Rectal smooth muscle tissue (tissue), 1 donor: ENCODE data around the gene RNF26.

Experiments used
- H3K27ac ChIP-seq: one replicate; pipeline ENCODE4 v1.7.0; 2013; ENCODE audit warnings: low read depth, low read length, inconsistent platforms
- H3K27me3 ChIP-seq: one replicate; pipeline ENCODE4 v1.7.0; 2013; ENCODE audit warnings: low read length; ENCODE audit not compliant: control insufficient read depth, insufficient read depth
- H3K36me3 ChIP-seq: one replicate; pipeline ENCODE4 v1.7.0; 2013; ENCODE audit warnings: low read length; ENCODE audit not compliant: control insufficient read depth, insufficient read depth
- H3K4me1 ChIP-seq: one replicate; pipeline ENCODE4 v1.7.0; 2013; ENCODE audit warnings: low read length; ENCODE audit not compliant: control insufficient read depth, insufficient read depth
- H3K4me3 ChIP-seq: one replicate; pipeline ENCODE4 v1.7.0; 2013; ENCODE audit warnings: low read length
- H3K9ac ChIP-seq: one replicate; pipeline ENCODE4 v1.7.0; 2013; ENCODE audit warnings: low read length

RNF26 gene

DNA sequence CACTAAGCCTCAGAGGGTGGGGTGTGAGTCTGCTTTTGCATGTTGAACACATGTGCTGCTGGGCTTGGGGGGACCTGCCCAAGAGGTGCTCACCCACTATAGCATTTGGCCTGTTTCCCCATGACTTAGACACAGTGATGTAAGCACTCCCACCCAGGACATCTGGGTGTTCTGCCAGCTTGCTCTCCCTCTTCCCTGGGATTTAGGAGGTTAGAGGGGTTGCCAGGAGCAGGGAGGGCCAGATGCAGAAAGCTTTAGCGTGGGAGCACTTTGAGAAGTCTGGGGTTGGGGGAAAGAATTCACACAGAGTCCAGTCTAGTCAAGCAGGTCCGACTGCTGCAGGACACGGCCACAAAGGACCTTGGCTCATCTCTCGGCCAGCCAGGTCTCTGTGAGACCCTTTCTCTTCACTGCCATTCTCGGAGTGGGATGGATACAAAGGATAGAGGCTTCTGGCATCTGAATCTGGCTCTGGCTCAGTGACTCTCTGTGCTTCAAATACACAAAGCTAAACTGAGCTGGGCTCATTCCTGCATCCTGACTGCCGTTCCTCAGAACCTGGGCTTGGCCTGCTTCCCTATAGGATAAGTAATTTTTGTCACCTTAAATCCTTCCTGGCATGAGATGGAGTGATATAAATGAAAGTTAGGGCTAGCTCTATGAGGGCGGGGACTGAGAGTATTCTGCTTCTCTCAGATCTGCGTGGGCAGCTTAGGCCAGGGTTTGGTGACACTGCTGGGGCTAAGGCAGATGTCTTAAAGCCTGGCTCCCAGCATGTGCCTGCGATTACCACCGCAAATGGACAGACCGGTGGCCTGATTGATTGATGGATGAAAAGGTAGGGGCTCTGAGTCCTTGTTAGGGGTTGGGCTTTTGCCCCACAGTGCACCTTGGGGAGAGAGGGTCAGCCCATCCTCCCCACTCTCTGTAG lies 32.6 kb downstream of the RNF26 start:
- H3K9ac ChIP-seq: no peak overlapping the region
- no peak overlapping the region for H3K4me3 ChIP-seq
- H3K27me3 ChIP-seq: no peaks in the 10 kb centered on the region
- H3K36me3 ChIP-seq: no peaks in the 10 kb centered on the region
- peak overlapping the region; percentile 44 for H3K27ac ChIP-seq
- H3K4me1 ChIP-seq: peaks cover 23% of the 10 kb centered on the region

DNA sequence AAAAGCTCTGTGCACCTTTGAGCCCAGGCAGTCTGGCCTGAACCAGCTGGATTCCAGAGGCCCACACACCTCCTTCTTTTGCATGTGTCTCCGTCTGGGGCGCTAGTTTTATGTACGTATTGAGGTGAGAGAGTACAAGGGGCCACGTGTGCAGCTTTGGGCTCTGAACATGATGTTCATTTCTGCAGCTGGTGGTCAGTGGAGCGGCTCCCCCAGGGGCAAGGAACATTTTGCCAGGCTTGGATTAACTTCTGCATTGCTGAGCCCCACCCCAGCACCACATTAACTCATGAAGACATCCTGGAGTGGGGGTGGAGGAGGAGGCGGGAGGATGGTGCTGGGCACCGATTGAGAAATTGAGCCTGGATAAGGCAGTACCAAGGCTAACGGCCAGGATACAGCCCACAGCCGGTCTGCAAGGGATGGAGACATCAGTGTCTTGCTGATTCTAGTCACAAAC lies 33.4 kb downstream of the RNF26 start:
- peaks cover 23% of the 10 kb centered on the region for H3K4me1 ChIP-seq

DNA sequence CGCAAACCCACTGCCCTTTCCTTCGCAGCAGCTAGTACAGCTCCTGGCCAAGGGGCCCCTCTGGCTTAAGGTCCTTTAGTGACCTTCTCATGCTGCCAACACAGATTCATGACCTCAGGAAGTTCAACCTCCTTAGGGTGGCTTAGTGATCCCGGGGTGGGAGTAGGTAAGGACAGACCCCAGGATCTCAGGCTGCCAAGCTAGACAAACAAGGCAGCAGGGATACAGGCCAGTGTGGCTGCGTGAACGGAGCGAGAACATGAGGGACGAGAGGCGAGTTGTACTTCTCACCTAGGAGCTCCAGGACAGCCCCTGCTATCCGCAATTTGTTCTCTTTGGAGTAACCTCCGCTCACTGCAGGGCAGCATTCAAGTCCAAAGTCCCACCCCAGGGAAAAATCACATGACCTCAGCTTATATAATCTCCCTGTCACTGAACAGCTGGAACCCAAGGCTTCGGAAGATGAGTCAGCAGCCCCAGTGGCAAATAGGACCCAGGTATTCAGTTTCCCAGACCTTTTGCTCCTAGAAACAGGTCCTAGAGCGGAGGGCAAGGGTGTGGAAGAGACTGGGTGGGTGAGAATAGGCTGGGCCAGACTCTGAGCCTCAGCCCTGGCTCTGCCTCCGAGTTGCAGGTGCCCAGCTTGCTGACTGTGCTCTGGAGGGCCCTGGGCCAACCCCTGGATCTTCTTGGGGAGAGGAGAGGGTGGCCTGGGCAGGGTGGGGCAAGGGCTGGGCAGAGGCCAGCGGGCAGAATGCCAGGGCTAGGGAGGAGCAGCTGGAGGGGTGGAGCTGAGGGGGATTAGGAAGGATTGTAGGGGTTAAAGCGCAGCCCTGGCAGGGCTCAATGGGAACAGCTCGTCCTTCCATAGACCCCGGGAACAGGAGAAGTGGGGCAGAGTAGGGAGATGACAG lies 34.1 kb downstream of the RNF26 start:
- peaks cover 23% of the 10 kb centered on the region for H3K4me1 ChIP-seq

More for the DNA sequence above, 33.4 kb downstream of the RNF26 start:
- peak overlapping the region; percentile 38 for H3K4me3 ChIP-seq
- no peaks in the 10 kb centered on the region for H3K36me3 ChIP-seq
- no peaks in the 10 kb centered on the region for H3K27me3 ChIP-seq
- peak overlapping the region; percentile 68 for H3K27ac ChIP-seq
- no peak overlapping the region for H3K9ac ChIP-seq

DNA sequence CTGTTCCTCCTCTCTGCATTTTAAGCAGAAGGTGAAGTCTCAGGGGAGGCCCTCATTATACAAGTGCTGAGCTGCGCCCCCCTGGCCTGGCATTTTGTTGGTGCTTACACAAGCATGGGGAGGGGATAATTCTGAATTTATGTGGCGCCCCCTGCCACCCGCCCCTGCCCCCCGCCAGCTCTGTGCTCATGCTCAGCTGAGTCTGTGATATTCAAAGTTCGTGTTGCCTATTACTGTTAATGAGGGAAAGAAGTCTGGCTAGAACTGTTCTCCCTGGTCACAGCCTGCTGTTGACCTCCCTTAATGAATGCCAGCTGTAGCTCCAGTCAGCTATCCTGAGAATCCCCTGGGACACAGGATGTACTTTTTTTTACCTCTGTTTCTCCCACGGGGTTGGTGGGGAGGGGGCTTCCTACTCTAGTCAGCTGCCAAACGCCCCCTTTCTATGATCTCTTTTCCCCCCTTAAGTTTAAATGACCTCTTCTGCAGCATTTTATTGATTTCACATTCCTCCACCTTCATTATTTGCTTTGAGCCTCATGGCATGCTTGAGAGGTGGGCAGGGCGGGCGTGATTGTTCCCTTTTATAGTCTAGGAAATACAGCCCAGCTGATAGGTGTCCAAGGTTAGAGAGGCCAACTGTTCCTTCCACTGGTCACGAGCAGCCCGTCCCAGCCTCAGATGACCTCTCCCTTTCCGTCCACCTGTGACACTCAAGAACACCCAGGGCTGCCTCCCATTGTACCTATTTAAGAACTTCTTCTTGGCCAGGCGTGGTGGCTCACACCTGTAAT lies 35.0 kb downstream of the RNF26 start:
- H3K4me3 ChIP-seq: no peak overlapping the region
- peak overlapping the region; percentile 68 for H3K27ac ChIP-seq
- peaks cover 23% of the 10 kb centered on the region for H3K4me1 ChIP-seq
- no peaks in the 10 kb centered on the region for H3K36me3 ChIP-seq
- no peaks in the 10 kb centered on the region for H3K27me3 ChIP-seq
- no peak overlapping the region for H3K9ac ChIP-seq

More for the DNA sequence above, 34.1 kb downstream of the RNF26 start:
- no peaks in the 10 kb centered on the region for H3K36me3 ChIP-seq
- peak overlapping the region; percentile 38 for H3K4me3 ChIP-seq
- H3K9ac ChIP-seq: no peak overlapping the region
- peak overlapping the region; percentile 68 for H3K27ac ChIP-seq
- no peaks in the 10 kb centered on the region for H3K27me3 ChIP-seq

DNA sequence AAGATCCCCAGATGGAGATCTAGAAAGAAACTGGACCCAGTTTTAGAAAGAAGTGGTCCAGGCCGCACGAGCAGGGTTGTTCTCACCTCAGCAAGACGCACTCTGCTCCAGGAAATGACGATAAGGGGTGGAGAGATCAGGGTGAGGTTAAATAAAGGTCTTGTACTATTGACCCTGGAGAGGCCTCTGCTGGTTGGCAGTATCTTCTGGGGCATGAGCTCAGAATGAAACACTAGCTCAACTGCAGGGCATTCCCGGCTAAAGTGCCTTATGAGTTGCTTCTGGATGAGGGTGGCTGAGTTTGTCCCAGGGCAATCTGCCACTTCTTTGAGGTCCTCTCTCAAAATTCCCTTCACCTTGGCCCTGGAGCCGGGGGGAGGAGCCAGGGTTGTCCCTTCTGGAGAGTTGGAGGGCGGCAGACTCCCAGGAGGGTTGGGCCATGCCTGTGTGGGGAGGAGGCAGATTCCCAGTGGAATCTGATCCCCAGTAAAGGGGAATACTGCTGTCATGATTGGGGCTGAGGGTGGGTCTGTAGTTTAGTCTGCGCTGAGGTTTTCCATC lies 36.2 kb downstream of the RNF26 start:
- Histone ChIP-seq H3K27ac (no peak overlapping the region), H3K4me3 (no peak overlapping the region), H3K27me3 (no peaks in the 10 kb centered on the region), H3K9ac (no peak overlapping the region), H3K4me1 (peaks cover 13% of the 10 kb centered on the region), H3K36me3 (no peaks in the 10 kb centered on the region)

DNA sequence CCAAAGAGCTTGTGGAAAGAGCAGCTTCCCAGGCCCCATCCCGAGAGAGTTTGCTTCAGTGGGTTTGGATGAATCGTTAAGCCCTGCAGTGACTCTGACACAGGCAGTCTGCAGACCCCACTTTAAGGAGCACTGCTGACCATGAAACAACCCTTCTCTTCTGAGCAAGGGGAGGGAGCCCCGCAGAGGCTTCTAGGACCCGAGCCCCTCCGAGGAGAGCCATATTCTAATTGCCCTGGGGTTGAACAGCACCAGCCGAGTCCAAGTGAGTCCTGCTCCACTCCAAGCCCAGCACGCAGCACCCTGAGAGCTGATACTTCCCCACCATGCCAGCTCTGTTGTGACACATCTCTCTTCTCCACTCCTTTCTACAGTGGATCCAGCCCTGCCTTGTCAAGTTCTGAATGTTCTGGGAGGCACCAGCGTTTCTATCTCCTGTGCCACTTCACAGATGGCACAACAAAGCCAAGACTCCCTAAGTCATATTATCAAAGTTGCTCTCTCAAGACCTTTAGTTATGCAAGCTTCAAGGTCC lies 36.8 kb downstream of the RNF26 start:
- no peak overlapping the region for H3K27ac ChIP-seq
- H3K9ac ChIP-seq: no peak overlapping the region
- H3K4me3 ChIP-seq: no peak overlapping the region
- peaks cover 13% of the 10 kb centered on the region for H3K4me1 ChIP-seq
- H3K36me3 ChIP-seq: no peaks in the 10 kb centered on the region
- no peaks in the 10 kb centered on the region for H3K27me3 ChIP-seq

DNA sequence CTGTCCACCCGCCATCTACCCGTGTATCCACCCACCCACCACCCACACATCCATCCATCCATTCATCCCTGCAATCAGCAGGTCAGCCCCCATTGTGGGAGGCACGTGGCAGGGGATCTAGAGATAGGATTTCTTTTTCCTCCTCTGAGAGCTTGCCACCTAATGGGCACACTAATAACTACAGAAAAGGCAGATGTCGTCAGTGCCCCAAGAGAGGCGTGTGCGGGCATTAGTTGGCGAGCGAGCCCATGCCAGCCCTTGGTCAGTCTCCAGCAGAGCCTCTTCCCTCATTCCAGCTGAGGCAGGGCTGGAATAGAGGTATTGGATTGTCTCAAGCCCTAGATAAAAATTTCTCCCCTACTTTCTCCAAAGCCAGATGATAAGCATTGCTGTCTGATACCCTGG lies 37.5 kb downstream of the RNF26 start:
- no peak overlapping the region for H3K9ac ChIP-seq
- H3K36me3 ChIP-seq: no peaks in the 10 kb centered on the region
- H3K4me3 ChIP-seq: no peak overlapping the region
- no peaks in the 10 kb centered on the region for H3K27me3 ChIP-seq
- peaks cover 10% of the 10 kb centered on the region for H3K4me1 ChIP-seq
- no peak overlapping the region for H3K27ac ChIP-seq

DNA sequence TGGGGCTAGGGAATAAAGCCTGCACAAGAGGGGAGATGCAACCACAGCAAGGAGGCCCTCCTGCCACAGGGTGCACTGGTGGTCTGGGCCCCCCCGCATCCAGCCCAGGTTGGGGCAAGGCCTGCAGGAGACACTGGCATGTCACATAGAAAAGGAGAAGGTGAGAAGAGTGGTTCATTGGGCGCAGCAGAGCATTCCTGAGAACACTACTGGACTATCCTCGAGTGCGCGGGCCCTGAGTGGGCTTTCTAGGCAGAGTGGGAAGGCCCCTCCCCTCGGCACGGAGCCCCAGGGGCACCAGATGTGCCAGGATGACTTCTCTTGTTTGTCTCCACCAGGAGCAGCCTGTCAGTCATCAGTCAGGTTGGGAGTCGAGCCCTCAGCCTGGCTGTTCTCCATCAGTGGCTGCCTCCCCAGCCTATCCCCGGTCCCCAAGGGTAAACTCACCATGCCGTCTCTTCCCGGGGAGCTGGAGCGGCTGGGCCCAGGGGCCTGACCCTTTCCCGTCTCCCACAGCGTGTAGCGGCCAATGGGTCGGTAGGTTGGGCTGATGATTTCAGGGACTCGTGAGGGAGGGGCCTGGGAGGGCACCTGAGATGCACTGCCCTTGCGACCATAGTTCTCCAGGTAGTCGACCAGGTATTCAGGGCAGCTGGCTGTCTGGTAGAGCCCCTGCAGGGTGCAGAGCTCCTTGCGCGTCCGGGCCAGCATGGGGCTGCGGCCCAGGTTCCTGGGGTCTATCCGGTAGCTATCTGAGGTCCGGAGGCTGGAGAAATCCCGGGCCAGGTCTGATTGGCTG lies 38.1 kb downstream of the RNF26 start:
- H3K36me3 ChIP-seq: no peaks in the 10 kb centered on the region
- H3K4me3 ChIP-seq: no peak overlapping the region
- H3K27ac ChIP-seq: no peak overlapping the region
- H3K4me1 ChIP-seq: peaks cover 7% of the 10 kb centered on the region
- no peak overlapping the region for H3K9ac ChIP-seq
- H3K27me3 ChIP-seq: no peaks in the 10 kb centered on the region

DNA sequence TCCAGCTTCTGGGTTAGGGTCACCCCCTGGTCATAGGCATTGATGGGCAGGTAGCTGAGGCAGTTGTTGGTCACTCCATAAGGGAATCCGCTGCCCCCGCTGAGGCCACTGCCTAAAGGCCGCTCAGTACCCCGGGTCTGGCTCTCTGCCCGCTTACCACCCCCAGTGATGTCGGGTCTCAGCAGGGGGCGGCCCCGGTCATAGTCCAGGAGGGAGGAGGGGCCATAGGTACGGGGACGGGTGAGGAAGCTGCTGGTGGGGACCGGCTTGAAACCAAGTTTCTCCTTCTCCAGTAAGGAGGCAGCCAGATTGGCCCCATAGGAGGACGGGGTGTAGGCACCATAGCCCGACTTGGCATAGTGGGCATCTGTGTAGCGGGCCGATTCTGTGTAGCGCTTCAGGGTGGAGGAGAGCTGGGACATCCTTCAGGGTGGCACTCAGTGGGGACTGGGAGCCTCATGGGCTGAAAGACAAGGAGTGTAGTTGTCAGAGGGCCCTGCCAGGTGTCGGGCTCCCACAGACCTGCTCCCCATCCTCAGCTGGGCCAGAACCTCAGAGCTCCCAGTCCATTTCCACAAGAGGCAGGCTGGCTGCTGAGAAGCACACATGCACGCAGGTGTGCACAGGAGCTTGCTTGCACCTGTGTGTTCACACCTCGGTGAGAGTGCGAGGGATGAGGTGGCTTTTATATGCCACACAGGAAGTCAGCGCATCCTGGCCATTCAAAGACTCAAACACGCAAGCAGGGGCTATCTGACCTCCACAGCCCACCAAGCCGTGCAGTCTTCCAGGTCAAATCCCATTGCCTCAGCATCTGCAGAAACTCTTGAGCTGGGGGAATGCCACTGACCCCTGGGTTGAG lies 39.0 kb downstream of the RNF26 start:
- H3K36me3 ChIP-seq: no peaks in the 10 kb centered on the region
- H3K4me1 ChIP-seq: peaks cover 3% of the 10 kb centered on the region
- H3K27me3 ChIP-seq: no peaks in the 10 kb centered on the region
- H3K27ac ChIP-seq: no peak overlapping the region
- H3K4me3 ChIP-seq: no peak overlapping the region
- no peak overlapping the region for H3K9ac ChIP-seq

DNA sequence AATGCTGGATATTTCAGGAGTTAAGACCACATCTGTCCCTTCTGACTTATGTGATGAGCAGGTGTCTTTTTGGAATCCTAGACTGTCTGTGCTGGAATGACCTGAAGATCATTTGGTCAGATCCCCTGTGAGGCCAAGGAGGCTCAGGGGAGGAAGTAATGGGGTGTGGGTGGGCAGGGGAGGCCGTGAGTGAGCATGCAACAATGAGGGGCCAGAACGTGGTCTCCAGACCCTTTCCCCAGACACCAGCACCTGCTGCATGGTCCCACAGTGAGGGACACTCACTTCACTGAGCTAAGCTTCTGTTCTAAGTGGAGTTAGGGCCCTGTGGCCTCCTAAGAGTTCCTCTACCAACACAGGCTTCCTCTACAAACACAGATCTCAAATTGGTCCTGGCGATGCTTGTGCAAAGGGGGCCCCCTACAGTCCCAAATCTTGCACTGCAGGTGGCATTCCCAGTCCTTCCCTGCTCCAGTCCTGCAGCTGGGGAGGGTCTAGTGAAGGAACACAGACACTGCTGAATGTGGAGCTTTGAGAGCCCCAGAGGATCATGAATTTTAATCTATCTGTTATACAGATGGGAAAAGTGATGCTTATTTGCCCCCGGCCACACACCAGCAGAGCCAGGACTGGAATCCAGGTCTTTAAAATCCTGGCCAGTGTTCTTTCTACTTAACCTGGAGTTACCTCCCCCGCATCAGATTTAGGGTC lies 39.7 kb downstream of the RNF26 start:
- Histone ChIP-seq H3K4me3 (no peak overlapping the region), H3K36me3 (no peaks in the 10 kb centered on the region), H3K4me1 (no peaks in the 10 kb centered on the region), H3K27ac (no peak overlapping the region), H3K9ac (no peak overlapping the region), H3K27me3 (no peaks in the 10 kb centered on the region)
